Omental fat pad (tissue), 4 donors: Measurements from ENCODE around the gene PRRT1. TPM values are rescaled to one million over a fixed set of nuclear protein-coding genes. Genes with fewer than 3 reads are reported as not detected.
A peak's percentile ranks its signal among the peaks of the same experiment; 100 is the strongest.

Experiments
- ATAC-seq: fragments of 150-250 bp; one replicate; pipeline ENCODE4 v1.9.1; 2016; ENCODE audit warnings: mild to moderate bottlenecking, moderate library complexity; ENCODE audit not compliant: low FRiP score
- DNase-seq: peaks from one replicate; pipeline ENCODE4 v3.0.0-alpha.2; 2019; ENCODE audit warnings: low spot score
- total RNA-seq, 4 donors: library from RNA; depleted of rRNA; stranded (reverse); fragments of >200 nt; gene quantifications; one replicate each; pipeline ENCODE4 v1.1.0, GENCODE V29; 2016
- TF ChIP-seq, protein P1 (sequence below), 3 donors: fragments of 450-650 bp; IDR thresholded peaks; one replicate each; pipeline ENCODE4 v1.5.1; 2016 to 2017; ENCODE audit warnings: antibody characterized with exemption in 3 of 3, mild to moderate bottlenecking in 3 of 3, moderate library complexity in 2 of 3

The PRRT1 gene
- total RNA-seq, 4 donors from 2014 or later, result 0.24 to 1.0 (median 0.34) TPM

DNA sequence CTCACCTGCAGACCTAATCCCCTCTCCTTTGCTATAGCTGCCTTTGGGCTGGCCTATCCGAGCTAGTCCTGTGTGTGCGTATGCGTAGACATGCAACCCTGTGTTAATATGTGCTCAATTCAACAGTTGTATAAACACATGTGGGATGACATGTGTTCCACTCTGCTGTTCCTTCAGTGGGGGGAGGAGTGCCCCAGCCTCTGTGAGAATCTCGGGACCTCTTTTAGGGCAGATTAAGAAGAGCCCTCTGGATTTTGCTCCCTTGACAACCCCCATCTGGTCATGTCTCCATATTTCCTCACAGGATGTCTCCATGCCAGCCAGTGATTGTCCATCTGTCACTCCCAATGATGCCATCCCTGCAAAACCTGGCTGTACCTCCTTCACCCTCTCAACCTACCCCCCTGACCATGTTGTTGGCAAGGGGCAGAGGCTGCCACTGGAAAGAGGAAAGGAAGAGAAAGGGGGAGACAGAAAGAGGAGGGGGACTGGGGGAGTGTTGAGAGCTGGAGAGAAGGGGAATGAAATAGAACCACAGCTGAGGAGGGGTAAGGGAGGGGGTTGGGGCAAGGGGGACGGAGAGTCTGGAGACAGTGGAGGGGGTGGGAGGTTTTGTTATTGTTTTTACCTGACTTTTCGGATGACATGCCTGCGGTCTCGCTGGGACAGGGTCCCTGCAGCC is 417 bp downstream of the PRRT1 start:
- ATAC-seq, result no peak
- DNase-seq, result no peak

DNA sequence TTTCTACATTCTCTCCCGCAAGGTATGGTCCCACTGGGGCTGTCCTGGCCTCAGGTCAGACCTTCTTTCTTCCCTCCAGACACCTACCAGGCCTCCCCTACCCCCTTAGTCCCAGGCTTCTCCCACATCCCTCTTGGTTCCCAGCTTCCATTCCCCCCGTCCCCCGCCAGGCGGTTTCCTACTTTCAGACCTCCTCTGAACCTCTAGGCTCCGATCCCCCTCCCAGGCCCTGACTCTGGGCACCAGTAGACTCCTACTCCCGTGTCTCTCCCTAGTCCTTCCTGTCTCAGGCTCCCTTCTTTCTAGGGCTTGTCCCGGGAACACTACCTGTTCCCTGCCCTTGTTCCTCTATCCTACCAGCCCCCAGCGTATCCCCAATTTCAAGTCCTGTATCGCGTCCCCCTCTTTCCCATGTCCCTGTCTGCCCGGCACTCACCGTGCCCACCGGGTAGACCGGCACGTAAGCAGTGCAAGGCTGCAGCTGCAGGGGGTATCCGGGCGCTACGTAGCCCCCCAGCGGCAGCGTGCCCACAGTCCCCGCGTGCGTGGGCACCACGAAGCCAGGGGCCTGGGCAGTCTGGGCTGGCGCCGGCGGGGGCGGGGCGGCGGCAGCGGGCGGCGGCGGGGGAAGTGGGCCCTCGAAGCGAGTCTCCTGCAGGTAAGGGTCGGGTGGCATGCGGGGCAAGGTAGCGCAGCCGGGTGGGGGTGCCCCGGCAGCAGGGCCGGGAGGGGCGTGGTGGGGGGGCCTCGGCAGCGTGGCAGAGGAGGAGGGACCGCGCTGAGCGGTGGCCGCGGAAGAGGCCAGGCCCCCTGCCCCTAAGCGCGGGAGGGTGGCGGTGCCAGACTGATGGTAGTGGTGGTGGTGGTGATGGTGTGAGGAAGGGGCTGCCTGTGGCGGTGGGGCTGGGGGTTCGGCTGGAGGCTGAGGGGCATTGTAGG is 1.5 kb downstream of the PRRT1 start:
- TF ChIP-seq, protein P1, sequence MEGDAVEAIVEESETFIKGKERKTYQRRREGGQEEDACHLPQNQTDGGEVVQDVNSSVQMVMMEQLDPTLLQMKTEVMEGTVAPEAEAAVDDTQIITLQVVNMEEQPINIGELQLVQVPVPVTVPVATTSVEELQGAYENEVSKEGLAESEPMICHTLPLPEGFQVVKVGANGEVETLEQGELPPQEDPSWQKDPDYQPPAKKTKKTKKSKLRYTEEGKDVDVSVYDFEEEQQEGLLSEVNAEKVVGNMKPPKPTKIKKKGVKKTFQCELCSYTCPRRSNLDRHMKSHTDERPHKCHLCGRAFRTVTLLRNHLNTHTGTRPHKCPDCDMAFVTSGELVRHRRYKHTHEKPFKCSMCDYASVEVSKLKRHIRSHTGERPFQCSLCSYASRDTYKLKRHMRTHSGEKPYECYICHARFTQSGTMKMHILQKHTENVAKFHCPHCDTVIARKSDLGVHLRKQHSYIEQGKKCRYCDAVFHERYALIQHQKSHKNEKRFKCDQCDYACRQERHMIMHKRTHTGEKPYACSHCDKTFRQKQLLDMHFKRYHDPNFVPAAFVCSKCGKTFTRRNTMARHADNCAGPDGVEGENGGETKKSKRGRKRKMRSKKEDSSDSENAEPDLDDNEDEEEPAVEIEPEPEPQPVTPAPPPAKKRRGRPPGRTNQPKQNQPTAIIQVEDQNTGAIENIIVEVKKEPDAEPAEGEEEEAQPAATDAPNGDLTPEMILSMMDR (IDR thresholded peaks at IDR 0.05), result no peak
- ATAC-seq (no peak), DNase-seq (no peak)

More for the DNA sequence above, 417 bp downstream of the PRRT1 start:
- TF ChIP-seq, protein P1 (IDR thresholded peaks at IDR 0.05), result no peak

DNA sequence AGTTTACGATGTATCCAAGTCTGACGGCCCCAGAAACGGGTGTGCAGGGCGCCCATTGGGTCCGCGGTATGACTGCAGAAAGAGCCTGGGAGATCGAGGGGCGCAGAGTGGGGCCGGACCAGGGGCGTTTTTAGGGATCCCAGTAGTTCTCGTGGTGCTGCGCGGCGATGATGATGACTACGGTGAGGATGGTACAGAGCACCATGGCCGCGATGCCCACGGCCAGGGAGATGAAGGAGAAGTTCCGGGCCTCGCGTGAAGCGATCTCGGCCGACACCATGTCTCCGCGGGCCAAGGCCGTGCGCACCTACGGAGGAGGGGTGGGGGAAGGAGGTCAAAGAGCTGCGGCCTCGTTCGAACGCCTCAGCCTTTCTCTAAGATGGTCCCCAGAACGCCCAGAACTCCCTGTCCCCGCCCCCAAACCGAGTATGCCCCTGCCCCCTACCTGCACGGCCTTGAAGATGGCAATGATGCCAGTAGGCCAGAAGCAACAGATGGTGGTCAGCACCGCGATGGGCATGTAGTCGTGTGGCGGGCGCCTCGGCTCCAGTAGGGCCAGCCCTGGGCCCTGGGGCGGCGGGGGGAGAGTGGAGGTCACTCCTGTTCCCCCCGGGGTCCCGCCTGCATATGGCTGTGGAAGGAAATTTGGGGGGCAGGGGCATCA is 2.5 kb downstream of the PRRT1 start:
- no peak for DNase-seq
- ATAC-seq, result no peak
- TF ChIP-seq, protein P1 (IDR thresholded peaks at IDR 0.05), result no peak

DNA sequence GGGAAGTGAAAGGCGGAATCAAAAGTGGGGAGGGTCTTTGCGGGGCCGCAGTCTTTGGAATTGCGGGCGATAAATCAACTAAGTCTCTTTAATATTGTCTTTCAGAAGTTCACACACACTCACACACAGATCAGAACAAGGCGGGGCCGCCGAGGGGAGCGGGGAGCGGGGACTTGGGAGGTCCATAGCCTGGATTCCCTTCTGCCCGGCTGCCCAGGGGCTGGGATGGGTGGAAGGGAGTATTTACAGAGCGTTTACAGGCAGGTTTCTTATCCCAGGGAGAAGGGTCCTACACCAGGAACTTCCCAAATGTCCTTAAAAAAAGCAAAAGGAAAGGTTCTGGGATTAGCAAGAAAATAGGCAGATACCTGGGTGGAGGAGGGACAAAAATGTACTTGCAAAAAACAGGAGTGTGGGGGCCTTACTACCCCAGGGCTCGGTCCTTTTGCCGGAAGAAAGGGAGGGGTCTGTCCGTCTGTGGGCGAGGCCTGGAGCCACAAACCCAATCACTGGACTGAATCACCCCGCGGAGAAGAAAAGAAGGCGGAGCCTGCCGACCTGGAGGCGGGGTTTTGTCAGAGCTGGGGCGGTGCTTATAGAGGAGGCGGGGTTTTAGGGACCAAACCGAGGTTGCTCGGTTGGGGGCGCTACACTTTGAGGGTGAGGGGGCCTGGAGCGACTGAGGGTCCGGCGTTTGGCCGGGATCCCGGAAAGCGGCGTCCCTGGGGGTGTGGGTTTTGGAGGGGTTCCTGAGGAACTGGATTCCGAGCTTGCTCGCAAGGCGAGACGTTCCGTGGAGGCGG is 3.2 kb downstream of the PRRT1 start:
- TF ChIP-seq, protein P1 (IDR thresholded peaks at IDR 0.05), result no peak
- peak; percentile 46 for DNase-seq
- ATAC-seq, result peak; percentile 53

DNA sequence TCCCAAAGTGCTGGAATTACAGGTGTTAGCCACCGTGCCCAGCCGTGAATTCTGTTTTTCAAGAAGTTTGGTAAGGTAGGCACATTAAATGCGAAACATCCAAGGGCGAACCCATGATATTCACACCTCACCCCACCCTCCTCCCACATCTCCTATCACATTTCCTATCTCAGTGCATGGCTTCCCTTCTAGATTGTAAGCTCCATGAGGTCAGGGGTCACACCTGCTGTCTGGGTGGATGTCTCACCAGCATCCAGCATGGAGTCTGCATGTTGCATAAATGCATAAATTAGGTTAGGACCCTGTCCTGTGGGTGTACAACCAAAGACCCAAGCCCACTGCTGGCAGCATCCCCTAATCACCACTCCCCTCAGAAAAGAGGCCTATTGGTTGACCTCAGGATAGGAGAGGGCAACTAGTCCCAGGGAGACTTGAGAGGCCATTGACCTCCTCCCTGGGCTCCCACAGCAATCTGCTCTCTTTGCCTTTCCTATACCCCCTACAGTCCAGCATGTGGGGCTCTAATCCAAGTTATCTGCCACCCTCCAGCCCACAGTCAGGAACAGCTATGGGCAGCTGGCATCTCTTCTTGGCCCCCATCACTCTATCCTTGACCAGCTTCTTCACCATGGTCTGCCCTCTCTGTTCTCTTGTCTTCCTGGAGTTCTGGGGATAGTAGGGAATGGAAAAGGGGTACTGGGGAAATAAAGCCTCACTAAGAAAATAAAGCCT is 4.2 kb downstream of the PRRT1 start:
- no peak for ATAC-seq
- TF ChIP-seq, protein P1 (IDR thresholded peaks at IDR 0.05), result no peak
- no peak for DNase-seq

DNA sequence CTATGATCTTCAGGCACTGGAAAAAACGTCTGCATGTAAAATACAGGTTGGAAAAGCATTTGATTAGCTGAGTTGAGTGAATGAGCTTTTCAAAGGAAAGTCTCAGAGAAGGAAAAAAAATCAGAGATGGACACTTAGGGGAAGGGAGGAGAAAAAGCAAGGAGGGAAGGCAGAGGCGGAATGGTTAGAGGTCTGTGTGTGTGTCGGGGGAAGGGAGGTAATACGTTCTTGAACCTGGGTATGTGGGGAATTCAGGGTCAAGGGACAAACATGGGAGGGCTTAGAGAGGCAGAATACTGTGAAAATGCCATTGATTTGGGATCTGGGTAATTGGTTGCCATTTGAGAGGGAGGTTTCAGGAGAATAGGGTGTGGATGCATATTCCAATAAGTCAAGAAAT is 5.1 kb downstream of the PRRT1 start:
- DNase-seq (no peak), ATAC-seq (no peak)
- TF ChIP-seq, protein P1 (IDR thresholded peaks at IDR 0.05), result no peak
